ENCODE measurements around the gene DUSP22. TPM values are rescaled to one million over a fixed set of nuclear protein-coding genes. Genes with fewer than 3 reads are reported as not detected.

DUSP22 gene
- total RNA-seq, 1 experiment from 2014 or later, result 25.0 TPM

GRCh38 chr6:331622-332521 is 39.6 kb downstream of the DUSP22 start:
- H3K18ac ChIP-seq (ENCODE audit: insufficient read length, low read depth, low read length), result no peak overlapping the region
- Mint-ChIP-seq H3K4me1 (no peaks in the 10 kb centered on the region), H3K27ac (no peak overlapping the region), H3K36me3 (ENCODE audit: insufficient read depth in 1 of 3, low read depth in 3 of 3) (peaks cover 6 to 15% (median 11%) of the 10 kb centered on the region in 3 experiments; a peak in 5 of 7 replicates), H3K4me3 (no peak overlapping the region), H3K27me3 (ENCODE audit: low read depth) (no peaks in the 10 kb centered on the region; the same call in 1 of the 2 replicates), H3K9me3 (peaks cover 19 to 23% of the 10 kb centered on the region in 2 experiments)
- H2AFZ ChIP-seq (ENCODE audit: low read length), result no peak overlapping the region
- no peak overlapping the region for H2BK120ac ChIP-seq (ENCODE audit: low read depth, low read length, poor library complexity, severe bottlenecking)
- no peak overlapping the region for H3K23ac ChIP-seq (ENCODE audit: insufficient read length, low read depth, low read length)
- H2BK5ac ChIP-seq (ENCODE audit: insufficient read length, low read length), result no peak overlapping the region
- no peak overlapping the region for H3K27ac ChIP-seq (ENCODE audit: insufficient read length, low read depth, low read length)
- no peak overlapping the region for H4K5ac ChIP-seq (ENCODE audit: insufficient read length, low read depth, low read length)
- no peak overlapping the region for H2BK15ac ChIP-seq (ENCODE audit: low read depth, low read length)
- TF ChIP-seq CTCF (conservative IDR thresholded peaks at IDR 0.05), result no peak
- no peak overlapping the region for H2AK5ac ChIP-seq (ENCODE audit: insufficient read length, low read length)
- H3K4ac ChIP-seq (ENCODE audit: low read depth, low read length), result no peak overlapping the region
- no peaks in the 10 kb centered on the region for H3K79me1 ChIP-seq (ENCODE audit: insufficient read depth, low read depth, low read length, poor library complexity, severe bottlenecking)
- H3K4me1 ChIP-seq (ENCODE audit: insufficient read depth, low read length), result no peaks in the 10 kb centered on the region
- no peak overlapping the region for H2BK20ac ChIP-seq (ENCODE audit: low read depth, low read length, poor library complexity, severe bottlenecking)
- no peak overlapping the region for H2BK12ac ChIP-seq (ENCODE audit: insufficient read length, low read depth, low read length)
- peaks cover 73% of the 10 kb centered on the region for H3K9me3 ChIP-seq (ENCODE audit: control insufficient read depth, low read depth, low read length)
- H3K79me2 ChIP-seq (ENCODE audit: insufficient read depth, low read length), result no peaks in the 10 kb centered on the region
- no peak overlapping the region for H3K9ac ChIP-seq (ENCODE audit: extremely low read depth, insufficient read length, low read length)
- no peaks in the 10 kb centered on the region for H3K23me2 ChIP-seq (ENCODE audit: insufficient read length, low read depth, low read length, poor library complexity, severe bottlenecking)
- no peak overlapping the region for H4K91ac ChIP-seq (ENCODE audit: insufficient read length, low read depth, low read length)
- no peaks in the 10 kb centered on the region for H3K27me3 ChIP-seq (ENCODE audit: insufficient read depth, low read length)
- no peak overlapping the region for H3K14ac ChIP-seq (ENCODE audit: insufficient read depth, low read length)
- H4K20me1 ChIP-seq (ENCODE audit: control insufficient read depth, insufficient read depth, insufficient read length), result no peaks in the 10 kb centered on the region
- no CpG with 5 or more reads among the region's 13 CpGs for WGBS (ENCODE audit: extremely low coverage, insufficient read length, low lambda C conversion rate)
- H4K8ac ChIP-seq (replicated peaks; ENCODE audit: insufficient read length, low read depth, low read length), result no peak overlapping the region
- no peak overlapping the region for H3K56ac ChIP-seq (ENCODE audit: insufficient read length, low read depth, low read length)
- no peak overlapping the region for H3T11ph ChIP-seq (ENCODE audit: low read length)
- no peak for DNase-seq
- H3K4me2 ChIP-seq (ENCODE audit: insufficient read depth, insufficient read length, low read length), result no peak overlapping the region

All from H9 (cell line).